Activated B cell treated with CpG ODN at 0.5 μM for 24 hours (primary cell): ENCODE results near the gene ITGA1. TPM values are rescaled to one million over a fixed set of nuclear protein-coding genes. Genes with fewer than 3 reads are reported as not detected.

Source experiments
- ATAC-seq: fragments of 200-7000 bp; cut with Tn5 transposase; one replicate; pipeline ENCODE4 v1.10.0; 2021; ENCODE audit warnings: low read depth, mild to moderate bottlenecking, moderate library complexity
- CTCF ChIA-PET: fragments of 350-600 bp; sonication (Branson Sonifier 250); formaldehyde crosslinking; loops from one replicate; lab custom pipeline; 2021; ENCODE audit warnings: antibody characterized with exemption; lab: Charles Lee
- POLR2A ChIA-PET: fragments of 350-600 bp; sonication (Branson Sonifier 250); formaldehyde crosslinking; loops from one replicate; lab custom pipeline; 2021; ENCODE audit warnings: antibody characterized with exemption; lab: Charles Lee
- DNase-seq: peaks from one replicate; pipeline ENCODE4 v3.0.0; 2022
- H3K27ac Mint-ChIP-seq: one replicate; pipeline ENCODE4 v1.8.0; 2020; ENCODE audit warnings: mixed read lengths
- H3K27me3 Mint-ChIP-seq: one replicate; pipeline ENCODE4 v1.8.0; 2021; ENCODE audit warnings: mixed read lengths
- H3K36me3 Mint-ChIP-seq: one replicate; pipeline ENCODE4 v1.8.0; 2021; ENCODE audit warnings: low read depth, mixed read lengths
- H3K4me1 Mint-ChIP-seq: one replicate; pipeline ENCODE4 v1.8.0; 2021; ENCODE audit warnings: mixed read lengths
- H3K4me3 Mint-ChIP-seq: one replicate; pipeline ENCODE4 v1.8.0; 2020; ENCODE audit warnings: mild to moderate bottlenecking, mixed read lengths
- H3K9me3 Mint-ChIP-seq: one replicate; pipeline ENCODE4 v1.8.0; 2020; ENCODE audit warnings: mixed read lengths
- CTCF ChIP-seq: fragments of 200-600 bp; IDR thresholded peaks from one replicate; pipeline ENCODE4 v1.8.0; 2022; ENCODE audit warnings: antibody characterized with exemption, mild to moderate bottlenecking
- intact Hi-C: fragments of 100-400 bp; cut with micrococcal nuclease; formaldehyde crosslinking; loops from one replicate; pipeline ENCODE4 v1.15.1; 2024
- total RNA-seq: library from RNA; stranded (reverse); gene quantifications from 2 replicates; pipeline ENCODE4 v1.2.3, GENCODE V29; 2022

Gene ITGA1
- total RNA-seq, 1 donor from 2014 or later: 34.0 TPM

- H3K4me3 Mint-ChIP-seq: no peak overlapping the region
Measured at GRCh38 chr5:52829664-52830063, 41.9 kb downstream of the ITGA1 start.

GRCh38 chr5:52830650-52831049, 42.9 kb downstream of the ITGA1 start:
- TF ChIP-seq CTCF: no peak
- Mint-ChIP-seq H3K36me3 (no peaks in the 10 kb centered on the region), H3K4me1 (no peaks in the 10 kb centered on the region), H3K9me3 (no peaks in the 10 kb centered on the region), H3K4me3 (no peak overlapping the region), H3K27me3 (no peaks in the 10 kb centered on the region), H3K27ac (no peak overlapping the region)
- ChIA-PET CTCF (no interaction called here), POLR2A (interaction anchor here (0.6 kb wide), 1 partner anchor 55 kb away, joined by 3 read pairs; no protein-coding TSS in a partner anchor)
- intact Hi-C loops: no loop called here
- ATAC-seq (no peak), DNase-seq (no peak)

More at GRCh38 chr5:52829664-52830063, 41.9 kb downstream of the ITGA1 start:
- ATAC-seq: no peak
- intact Hi-C loops: no loop called here
- Mint-ChIP-seq H3K27me3 (no peaks in the 10 kb centered on the region), H3K36me3 (no peaks in the 10 kb centered on the region), H3K9me3 (no peaks in the 10 kb centered on the region), H3K4me1 (no peaks in the 10 kb centered on the region), H3K27ac (no peak overlapping the region)
- ChIA-PET CTCF (no interaction called here), POLR2A (no interaction called here)
- TF ChIP-seq CTCF: no peak
- no peak for DNase-seq

- ATAC-seq (no peak), DNase-seq (no peak)
- TF ChIP-seq CTCF: no peak
- Mint-ChIP-seq H3K27me3 (no peaks in the 10 kb centered on the region), H3K4me3 (no peak overlapping the region), H3K27ac (no peak overlapping the region), H3K36me3 (no peaks in the 10 kb centered on the region), H3K4me1 (no peaks in the 10 kb centered on the region), H3K9me3 (no peaks in the 10 kb centered on the region)
- ChIA-PET POLR2A (no interaction called here), CTCF (no interaction called here)
- intact Hi-C loops: no loop called here
Measured at GRCh38 chr5:52831786-52832511, 44.2 kb downstream of the ITGA1 start.

- POLR2A ChIA-PET: no interaction called here
- no peak overlapping the region for H3K4me3 Mint-ChIP-seq
Measured at GRCh38 chr5:52834320-52834719, 46.6 kb downstream of the ITGA1 start.

GRCh38 chr5:52837068-52837467, 49.4 kb downstream of the ITGA1 start:
- Mint-ChIP-seq H3K36me3 (no peaks in the 10 kb centered on the region), H3K4me1 (no peaks in the 10 kb centered on the region), H3K27ac (no peak overlapping the region), H3K27me3 (no peaks in the 10 kb centered on the region), H3K4me3 (no peak overlapping the region), H3K9me3 (no peaks in the 10 kb centered on the region)
- ChIA-PET CTCF (no interaction called here), POLR2A (no interaction called here)
- DNase-seq (no peak), ATAC-seq (no peak)
- no peak for TF ChIP-seq CTCF
- intact Hi-C loops: no loop called here

More at GRCh38 chr5:52834320-52834719, 46.6 kb downstream of the ITGA1 start:
- ATAC-seq (no peak), DNase-seq (no peak)
- Mint-ChIP-seq H3K36me3 (no peaks in the 10 kb centered on the region), H3K4me1 (no peaks in the 10 kb centered on the region), H3K9me3 (no peaks in the 10 kb centered on the region), H3K27me3 (no peaks in the 10 kb centered on the region), H3K27ac (no peak overlapping the region)
- intact Hi-C loops: no loop called here
- no peak for TF ChIP-seq CTCF
- CTCF ChIA-PET: no interaction called here
